HG02943 (cell line): Measurements from ENCODE around the gene SNAP25.

ENCODE experiments used
- ATAC-seq: cut with Tn5 transposase; IDR thresholded peaks from one replicate; pipeline ENCODE4 v1.9.1; 2021; ENCODE audit warnings: mild to moderate bottlenecking, low read depth, moderate library complexity; ENCODE audit not compliant: unreplicated experiment

SNAP25 gene

DNA sequence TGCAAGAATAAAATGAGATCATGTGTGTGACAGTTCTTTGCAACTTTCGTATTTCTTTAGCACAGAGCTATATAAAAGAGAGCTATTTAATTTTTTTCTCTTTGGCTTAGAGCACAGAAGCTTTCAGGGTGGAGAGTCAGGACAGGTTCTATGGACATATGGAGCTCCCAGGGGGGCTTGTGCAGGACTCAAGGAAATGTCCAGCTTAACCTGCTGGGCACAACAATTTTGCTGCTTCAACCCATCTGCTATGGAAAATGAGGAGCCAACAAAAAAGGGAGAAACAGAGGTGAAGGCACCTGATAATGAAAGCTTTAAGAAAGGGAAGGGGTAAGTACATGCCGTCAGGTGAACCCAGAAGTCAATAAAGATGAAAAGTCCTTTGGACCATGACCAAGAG, 5.1 kb upstream of the SNAP25 start:
- ATAC-seq: no peak

DNA sequence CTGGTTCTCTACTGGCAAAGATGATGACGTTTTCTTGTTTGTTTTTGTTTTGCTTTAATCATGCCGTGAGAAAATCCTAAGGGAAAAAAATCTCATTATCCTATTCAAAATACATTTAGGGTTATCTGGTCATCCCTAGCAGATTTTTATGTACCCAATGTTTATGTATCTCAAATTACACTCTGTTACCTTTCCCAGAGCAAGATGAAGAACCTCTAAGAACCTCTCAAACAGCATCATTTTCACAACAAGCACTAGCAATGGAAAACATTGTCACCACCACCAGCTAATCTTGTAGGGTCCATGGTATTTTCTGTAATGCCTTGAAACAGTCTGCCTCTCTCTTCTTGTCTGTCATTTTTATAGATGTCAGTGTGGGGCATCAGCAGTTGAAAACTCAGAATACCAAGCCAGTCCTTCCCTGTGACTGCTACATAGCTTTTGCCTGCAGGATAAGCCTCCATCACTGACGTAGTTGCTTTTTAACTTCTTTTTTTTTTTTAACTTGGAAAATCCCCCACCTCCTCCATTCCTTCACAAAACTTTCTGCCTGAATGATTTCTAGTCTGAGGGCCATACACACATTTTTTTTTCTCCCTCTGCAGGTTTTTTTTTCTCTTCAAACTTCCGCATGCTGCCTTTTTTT, 2.4 kb upstream of the SNAP25 start:
- ATAC-seq: no peak

DNA sequence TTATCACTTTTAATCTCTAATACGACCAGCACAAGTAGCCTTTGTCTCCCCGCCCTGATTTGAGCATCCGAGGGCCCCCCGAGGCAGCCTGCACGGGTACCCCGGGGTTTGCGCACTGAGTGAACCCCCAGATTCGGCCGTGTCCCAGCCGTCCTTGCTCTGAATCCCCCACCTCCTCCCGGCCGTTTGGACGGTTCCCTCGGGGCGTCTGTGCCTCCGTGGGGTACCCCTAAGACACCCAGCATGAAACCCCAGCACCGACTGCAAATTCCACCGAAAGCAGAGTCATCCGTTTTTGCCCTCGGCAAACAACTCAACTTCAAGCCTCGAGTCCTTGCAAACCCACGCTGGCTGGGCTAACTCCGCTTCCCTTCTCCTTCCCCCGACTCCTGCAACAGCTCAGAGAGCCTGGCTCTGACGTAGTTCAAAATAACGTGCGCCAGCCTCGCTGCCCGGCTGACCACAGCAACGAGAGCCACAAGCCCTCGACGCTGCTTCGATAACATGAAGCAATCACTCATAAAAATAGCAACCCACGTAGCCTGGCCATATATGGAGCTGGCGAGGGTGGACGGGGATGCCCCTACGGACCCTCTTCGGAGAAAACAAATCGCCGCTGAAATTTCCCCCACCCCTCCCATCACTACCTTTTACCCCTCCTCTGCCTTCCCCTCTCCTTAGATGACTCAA, 764 bp upstream of the SNAP25 start:
- ATAC-seq: no peak

DNA sequence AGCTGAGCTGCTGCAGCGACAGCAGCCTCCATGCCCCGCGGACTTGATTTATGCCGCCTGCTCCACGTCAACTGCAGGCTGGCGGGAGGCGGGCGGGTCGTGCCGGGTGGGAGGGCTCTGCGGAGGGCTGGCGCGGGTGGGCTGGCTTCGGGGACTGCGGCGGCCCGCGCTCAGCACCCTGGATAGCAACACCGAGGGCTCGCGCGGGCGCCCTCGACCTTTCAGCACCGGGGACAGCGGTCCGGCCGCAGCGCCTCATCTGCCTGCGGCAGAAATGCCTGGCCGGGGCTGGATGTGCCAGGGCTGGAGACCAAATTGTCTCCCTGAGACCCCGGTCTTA, 792 bp downstream of the SNAP25 start:
- no peak for ATAC-seq

DNA sequence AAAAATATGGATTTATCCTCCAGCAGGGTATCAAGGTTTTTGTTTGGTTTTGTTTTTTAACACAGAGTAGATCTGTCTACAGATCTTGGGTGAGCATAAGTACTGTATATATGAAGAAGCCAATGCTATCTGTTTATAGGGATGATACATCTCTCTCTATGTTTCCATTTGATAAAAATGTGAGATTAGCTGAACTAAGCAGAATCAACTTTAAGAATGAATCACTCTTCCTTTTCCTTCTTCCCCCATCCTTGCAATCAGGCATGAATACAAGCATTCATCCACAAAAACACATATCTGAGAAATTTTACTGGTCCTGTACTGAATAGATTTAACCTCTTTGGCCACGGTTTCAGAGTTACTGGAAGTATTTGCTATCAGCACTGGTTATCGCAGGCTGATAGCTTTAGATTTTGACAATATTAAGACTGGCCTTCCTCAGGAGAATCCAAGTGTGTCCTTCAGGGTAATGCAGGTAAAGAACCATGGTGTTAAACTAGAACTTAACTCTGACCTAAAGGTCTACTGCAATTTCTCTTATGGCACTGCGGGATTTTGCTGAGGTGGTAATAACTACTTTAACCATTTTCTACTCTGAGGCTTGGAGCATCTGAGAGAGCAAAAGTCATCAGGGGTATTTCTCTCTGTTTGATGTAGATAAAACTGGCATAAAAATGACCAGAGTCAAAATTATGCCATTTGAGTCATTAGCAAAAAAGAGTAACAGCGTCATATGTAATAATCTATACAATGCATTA, 1.5 kb downstream of the SNAP25 start:
- no peak for ATAC-seq

- no peak for ATAC-seq
Observed at GRCh38 chr20:10221021-10221420, 2.4 kb downstream of the SNAP25 start.

DNA sequence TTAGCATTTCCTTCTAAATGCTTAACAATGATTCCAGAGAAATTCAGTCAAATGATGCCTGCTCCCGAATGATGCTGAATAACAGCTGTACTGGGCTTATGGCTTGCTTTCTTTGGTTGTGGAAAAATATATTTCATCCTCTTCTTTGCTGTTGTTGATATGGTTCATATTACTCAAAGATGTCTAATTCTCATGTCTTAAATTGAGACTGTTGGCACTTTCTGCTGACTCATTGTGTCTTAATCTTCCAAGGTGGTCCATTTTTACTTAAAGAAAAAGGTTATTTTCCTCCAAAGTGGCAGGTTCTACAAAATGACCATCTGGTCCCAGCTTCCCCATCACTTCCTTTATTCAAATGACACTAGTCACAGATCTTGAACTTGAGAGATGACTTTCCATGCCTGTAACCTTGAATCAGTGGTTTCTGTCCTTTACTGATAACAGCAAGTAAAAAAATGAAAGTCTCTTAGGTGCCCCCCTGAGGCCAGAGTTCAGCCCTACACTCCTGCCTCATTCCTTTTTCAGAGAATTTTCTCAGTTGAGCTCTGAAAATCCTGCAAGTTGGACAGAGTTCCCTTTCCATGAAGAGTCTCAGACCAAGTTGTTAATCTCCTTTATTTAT, 6.9 kb downstream of the SNAP25 start:
- ATAC-seq: no peak

DNA sequence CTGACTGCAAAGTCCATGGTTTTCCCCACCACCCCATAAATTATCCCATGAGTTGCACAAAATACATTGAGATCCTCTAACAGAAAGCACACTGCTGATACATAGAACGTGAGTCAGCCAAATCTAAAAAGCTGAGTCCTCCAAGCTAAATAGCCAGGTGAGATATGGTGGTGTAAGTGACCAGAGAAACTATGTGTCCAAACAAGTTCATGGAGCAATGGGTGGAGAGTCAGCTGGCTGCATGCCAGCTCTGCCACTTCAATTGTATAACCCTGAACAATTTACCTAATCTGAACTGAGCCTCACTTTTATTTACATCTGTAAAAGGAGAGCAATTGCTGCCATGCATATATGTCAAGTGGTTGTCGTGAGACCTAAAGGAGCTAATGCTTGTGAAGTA, 9.7 kb downstream of the SNAP25 start:
- no peak for ATAC-seq

DNA sequence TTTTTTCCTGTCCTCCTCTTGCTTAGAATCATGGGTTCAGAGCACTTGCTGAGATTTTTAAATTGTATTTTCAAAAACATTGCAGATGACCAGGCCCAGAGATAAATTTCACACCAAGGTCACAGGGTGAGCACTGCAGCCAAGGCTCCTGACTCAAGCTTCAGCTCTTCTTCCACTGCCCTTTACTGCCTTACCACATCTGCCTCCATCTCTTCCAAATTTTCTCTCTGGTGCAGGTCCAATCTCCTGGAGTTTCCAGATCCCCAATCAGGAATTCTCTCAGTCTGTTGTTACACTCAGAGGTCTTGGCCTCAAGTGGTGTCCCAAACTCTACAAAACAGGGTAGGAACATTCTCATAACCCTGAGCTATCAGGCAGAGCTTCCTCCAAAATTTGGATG, 12.7 kb downstream of the SNAP25 start:
- no peak for ATAC-seq

GRCh38 chr20:10236540-10237533, 18.2 kb downstream of the SNAP25 start:
- ATAC-seq: no peak

DNA sequence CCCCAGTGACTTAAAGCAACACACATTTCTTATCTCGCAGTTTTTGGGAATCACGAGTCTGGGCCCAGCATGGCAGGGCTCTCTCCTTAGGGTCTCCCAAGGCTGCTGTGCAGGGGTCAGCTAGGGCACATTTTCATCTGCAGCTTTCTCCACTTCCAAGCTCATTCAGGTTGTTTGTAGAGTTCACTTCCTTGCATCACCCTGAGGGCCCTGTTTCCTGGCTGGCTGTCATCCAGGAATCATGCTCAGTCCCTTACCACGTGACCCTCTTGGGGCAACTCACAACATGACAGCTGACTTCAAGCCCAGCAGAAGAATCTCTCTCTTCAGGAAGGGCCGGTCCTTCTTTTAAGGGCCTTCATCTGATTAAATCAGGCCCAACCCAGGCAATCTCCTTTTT, 21.3 kb downstream of the SNAP25 start:
- ATAC-seq: no peak

- no peak for ATAC-seq
Observed at GRCh38 chr20:10240655-10241054, 22.0 kb downstream of the SNAP25 start.

DNA sequence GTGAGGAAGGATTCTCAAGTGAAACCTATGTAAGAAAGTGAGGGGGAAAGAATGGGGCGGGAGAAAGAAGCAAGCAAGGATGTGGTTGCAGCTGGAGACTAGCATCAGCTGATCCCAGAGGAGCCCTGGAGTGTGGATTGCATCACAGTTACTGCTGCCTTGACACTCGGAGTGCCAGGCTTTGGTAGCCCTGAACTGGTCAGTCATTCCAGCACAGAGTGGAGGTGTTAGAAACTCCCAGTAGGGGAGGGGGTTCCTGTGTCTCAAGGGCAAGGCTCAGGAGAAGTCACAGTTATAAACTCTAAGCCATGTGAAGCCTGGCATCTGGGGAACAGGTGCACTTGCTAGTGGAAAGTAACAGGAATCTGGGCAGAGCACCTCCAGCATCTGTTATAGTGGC, 23.5 kb downstream of the SNAP25 start:
- ATAC-seq: no peak

DNA sequence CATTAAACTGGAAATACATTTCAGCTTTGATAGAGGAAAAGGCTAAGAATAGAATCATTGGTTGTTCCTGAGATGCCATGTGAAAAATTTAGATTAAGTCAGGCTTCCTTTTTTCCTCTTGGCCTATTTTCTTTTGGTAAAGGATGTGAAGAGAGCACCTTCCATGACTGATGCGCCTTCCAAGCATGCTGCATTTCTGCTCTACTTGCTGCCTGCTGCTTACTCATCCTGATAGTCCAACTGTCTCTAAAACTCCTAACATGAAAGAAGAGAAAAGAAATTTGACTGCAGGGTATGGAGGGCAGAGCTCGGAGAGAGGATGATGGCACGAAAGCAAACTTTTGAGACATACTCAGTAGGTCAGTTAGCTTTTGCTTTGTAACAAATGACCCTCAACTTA, 28.8 kb downstream of the SNAP25 start:
- no peak for ATAC-seq

GRCh38 chr20:10249048-10249770, 30.6 kb downstream of the SNAP25 start:
- ATAC-seq: no peak

- ATAC-seq: no peak
Observed at GRCh38 chr20:10249822-10250221, 31.2 kb downstream of the SNAP25 start.

- no peak for ATAC-seq
Observed at GRCh38 chr20:10250902-10251301, 32.3 kb downstream of the SNAP25 start.

DNA sequence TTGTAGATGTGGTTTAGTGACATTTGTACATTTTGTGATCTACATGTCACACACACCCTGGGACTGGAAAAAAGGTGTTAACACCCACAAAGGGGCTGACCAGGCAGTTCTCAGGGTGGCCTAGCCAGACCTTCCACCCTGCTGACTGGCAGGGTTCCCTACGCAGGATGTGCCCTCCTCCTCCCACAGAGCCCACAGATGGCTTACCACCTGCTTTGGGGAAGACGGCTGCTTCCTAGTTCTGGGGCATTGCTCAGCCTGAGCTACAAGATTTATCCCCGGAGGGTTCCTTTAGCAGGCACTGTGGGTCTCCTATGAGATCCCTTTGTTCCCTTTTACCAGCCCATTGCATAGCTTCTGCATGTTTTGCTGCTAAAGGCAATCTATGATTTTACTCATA, 35.1 kb downstream of the SNAP25 start:
- no peak for ATAC-seq

- ATAC-seq: no peak
Observed at GRCh38 chr20:10255846-10256245, 37.2 kb downstream of the SNAP25 start.

DNA sequence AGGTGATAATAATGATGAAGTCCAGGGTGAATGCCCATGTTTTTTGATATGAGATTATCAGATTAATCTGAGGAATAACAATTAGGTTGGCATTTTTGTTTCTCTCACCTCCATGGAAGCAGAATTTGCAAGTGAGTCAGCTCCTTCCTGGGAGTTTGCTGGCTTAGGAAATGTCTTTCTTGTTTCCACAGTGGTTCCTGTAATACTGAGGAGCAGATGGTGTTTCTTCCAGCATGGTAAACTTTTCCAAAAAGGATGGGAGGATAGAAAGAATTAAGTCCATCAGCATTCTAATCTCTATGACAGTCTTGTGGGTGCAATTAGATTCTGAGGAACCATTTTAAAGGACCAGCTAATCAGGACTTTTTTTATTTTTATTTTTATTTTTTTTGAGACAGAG, 40.5 kb downstream of the SNAP25 start:
- ATAC-seq: no peak
